ENCODE data around the gene CLDN22.

DNA sequence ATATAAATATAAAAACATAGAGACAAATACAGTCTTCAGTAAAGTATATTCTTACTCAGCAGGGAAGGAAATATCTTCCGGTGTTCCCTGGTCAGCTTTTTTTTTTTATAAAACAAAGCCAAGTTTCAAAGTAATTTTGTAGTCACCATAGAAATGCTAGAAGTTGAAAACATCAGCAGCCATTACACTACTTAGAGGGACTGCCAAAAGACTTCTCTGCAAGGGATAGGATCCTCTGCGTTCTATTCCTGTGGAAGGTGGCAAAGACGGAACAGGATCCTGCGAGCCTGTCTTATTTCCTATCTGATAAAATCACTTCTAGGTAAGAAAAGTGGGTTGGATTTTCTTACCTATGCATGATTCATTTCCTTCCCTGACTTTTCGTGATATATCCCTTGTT lies 19.4 kb downstream of the CLDN22 start:
- TF ChIP-seq, protein P1, sequence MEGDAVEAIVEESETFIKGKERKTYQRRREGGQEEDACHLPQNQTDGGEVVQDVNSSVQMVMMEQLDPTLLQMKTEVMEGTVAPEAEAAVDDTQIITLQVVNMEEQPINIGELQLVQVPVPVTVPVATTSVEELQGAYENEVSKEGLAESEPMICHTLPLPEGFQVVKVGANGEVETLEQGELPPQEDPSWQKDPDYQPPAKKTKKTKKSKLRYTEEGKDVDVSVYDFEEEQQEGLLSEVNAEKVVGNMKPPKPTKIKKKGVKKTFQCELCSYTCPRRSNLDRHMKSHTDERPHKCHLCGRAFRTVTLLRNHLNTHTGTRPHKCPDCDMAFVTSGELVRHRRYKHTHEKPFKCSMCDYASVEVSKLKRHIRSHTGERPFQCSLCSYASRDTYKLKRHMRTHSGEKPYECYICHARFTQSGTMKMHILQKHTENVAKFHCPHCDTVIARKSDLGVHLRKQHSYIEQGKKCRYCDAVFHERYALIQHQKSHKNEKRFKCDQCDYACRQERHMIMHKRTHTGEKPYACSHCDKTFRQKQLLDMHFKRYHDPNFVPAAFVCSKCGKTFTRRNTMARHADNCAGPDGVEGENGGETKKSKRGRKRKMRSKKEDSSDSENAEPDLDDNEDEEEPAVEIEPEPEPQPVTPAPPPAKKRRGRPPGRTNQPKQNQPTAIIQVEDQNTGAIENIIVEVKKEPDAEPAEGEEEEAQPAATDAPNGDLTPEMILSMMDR (IDR thresholded peaks at IDR 0.05; ENCODE audit: poor library complexity): no peak
- TF ChIP-seq EZH2phosphoT487 (IDR thresholded peaks at IDR 0.05; ENCODE audit: low read depth, severe bottlenecking, unreplicated experiment) (no peak), EZH2 (IDR thresholded peaks at IDR 0.05; ENCODE audit: borderline replicate concordance) (no peak)

All from hepatocyte (in vitro differentiated cells).